GM19035 (cell line): ENCODE results near the gene PLCB1.
"Not testable (repeated sequence)": the region's sequence is repeated elsewhere in the genome, so short reads cannot be mapped to it uniquely, and the experiment has no call there.

Source experiments
- ATAC-seq: cut with Tn5 transposase; IDR thresholded peaks from one replicate; pipeline ENCODE4 v1.9.1; 2021; ENCODE audit not compliant: unreplicated experiment

Gene PLCB1

DNA sequence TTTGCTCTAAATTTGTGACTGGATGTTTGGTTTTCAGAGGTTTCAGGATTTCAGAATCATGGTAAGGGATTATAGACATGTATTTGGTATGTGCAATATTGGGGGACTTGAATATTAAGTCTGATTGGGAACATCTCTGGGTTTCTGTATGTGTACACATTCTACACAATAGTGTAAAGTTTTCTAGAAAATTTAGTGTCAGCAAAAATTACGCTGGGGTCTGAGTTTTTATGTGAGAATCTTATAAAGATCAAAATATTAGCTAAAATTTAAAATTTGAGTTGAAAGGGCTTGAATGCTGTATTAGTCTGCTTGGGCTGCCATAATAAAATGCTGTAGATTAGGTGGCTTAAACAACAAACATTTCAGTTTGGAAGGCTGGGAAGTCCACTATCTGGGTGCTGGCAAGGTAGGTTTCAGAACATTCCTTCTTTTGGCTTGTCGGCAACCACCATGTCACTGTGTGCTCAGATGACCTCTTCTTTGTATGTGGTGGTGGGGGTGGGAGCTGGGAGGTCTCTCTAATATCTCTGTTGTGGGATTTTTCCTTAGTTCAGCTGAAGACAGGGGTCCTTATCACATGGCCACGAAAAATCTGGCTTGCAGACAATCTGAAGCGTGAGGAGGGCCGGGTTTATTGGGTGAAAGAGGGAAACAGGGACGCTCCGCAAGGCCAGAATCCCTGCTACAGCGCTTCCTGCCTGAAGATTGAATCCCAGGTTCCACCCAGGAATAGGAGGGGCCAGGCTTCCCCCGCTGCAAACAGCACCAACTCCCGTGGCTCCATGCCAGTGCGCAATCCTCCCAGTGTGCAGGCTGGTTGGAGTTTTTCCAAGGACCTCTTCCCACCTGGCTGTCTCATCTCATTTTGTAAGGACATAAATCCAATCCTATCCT lies 299.7 kb downstream of the PLCB1 start:
- no peak for ATAC-seq

GRCh38 chr20:8432435-8433148 lies 300.5 kb downstream of the PLCB1 start:
- ATAC-seq = no peak

DNA sequence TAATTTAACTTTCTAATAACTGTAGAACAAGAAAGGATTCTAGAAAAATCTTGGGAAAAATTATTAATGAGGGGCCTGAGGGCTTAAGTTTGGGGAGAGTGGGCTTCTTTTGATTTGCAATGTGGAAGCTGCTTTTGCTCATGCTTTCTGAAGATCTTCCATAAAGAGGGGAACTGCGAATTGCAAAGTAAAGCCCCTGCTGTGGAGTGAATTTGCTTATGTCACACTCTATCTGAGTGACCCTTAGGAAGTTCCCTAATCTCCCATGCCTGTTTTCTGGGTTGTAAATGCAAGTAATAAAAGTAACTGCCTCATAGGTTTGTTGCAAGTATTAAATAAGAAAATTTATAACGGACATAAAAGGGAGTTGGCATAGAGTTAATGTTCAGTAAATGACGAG lies 301.2 kb downstream of the PLCB1 start:
- no peak for ATAC-seq

GRCh38 chr20:8434326-8434876 lies 302.3 kb downstream of the PLCB1 start:
- no peak for ATAC-seq

DNA sequence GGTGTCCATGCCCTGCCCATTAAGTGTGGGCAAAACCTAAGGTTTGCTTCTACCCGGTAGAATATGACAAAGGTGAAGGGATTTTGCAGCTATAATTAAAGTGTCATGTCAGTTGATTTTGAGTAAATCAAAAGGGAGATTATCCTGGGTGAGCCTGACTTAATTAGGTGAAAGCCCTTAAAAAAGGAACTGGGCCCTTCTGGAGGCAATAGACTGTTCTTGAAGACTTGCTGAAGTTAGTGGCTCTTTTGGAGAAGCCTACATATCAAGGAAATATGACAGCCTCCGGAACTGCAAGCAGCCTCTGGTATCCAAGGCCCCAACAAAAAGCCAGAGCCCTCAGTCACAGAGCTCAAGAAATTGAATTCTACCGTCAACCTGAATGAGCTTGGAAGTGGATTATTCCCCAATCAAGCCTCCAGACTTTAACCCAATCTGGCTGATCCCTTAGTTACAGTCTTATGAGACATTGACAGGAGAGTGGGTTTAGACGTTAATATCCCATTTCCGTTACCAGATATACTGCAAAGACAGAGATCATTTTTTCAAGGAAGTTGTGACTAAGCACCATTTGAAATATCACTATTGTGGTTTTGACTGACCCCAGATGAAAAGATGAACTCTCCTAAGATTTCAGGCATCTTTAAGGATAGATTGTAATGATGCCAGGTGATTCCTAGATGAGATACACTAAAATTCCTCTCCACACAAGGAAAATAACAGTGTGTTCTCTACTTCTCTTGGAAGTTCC lies 303.4 kb downstream of the PLCB1 start:
- no peak for ATAC-seq

DNA sequence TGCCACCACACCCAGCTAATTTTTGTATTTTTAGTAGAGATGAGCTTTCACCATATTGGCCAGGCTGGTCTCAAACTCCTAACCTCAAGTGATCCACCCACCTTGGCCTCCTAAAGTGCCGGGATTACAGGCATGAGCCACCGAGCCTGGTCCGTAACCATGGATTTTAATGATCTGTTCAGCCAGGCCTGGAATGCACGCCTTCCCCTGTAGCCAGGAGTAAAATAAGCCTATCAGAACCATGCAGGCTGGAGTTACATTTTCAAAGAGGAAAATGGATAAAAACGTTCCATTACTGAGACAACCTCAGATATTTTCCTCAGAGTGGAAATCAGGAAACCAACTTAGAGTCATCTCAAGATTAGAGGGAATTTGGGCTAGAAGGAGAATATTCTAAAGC lies 304.9 kb downstream of the PLCB1 start:
- ATAC-seq = not testable (repeated sequence)

DNA sequence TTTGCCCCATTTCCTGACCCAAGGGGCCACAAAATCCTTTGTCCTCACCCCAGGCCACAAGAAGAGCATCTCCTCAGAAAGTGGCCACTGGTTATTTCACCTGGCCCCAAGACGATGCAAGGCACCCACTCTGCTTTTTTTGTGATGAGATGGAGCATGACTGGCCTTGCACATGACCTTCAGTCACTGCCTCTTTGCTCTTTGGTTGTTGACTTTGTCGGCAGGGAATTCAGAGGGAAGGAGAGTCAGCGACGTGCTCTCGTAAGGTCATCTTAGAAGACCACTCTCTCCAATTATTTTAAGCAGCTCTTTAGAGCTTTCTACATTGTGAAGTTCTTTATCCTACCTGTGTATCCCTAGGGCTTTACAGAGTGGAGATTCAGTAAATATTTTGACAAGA lies 306.7 kb downstream of the PLCB1 start:
- no peak for ATAC-seq

DNA sequence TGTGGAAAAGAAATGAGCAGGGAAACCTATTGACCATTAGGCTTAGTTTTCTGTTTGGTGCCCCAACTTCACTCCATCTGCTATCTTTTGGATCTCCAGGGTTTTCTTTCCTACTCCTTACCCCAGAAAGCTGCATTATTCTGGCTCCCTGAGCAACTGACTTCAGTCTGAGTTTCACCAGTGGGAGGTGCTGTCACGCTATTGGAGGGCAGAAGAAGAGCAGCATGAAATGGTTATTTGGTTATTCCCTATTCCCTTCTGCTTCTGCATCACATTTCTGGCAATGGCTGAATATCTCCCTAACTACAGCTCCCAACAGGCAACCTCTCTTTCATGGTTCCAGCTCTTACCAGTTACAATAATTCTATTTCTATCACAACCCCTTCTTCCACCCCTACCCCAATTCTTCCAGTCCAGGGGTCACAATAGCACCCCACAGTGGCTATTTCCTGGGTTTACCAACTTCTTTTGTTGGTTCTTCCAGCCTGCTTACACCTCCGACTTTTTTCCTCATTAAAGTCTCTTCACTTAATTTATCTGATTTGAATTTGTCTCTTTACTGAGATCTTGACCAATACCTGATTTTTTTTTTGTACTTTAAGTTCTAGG lies 311.5 kb downstream of the PLCB1 start:
- ATAC-seq = no peak

GRCh38 chr20:8447262-8448120 lies 315.4 kb downstream of the PLCB1 start:
- ATAC-seq = no peak

DNA sequence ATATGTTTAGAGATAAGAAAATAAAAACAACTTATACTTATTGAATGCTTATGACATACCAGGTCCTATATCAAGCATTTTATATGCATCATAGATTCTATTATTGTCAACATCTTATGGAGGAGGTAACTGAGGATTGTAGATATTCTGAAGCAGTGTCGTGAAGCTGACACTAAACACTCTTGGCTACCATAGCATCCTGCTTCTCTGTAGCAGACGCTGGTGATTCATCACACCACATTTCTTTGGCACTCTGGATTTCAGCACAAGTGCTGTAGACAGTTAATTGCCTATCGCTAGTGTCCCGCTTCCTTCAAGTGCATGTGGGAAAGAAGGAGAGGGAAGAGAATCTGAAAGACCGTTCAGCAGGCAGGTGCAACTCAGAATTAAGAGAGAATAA lies 317.1 kb downstream of the PLCB1 start:
- no peak for ATAC-seq

- no peak for ATAC-seq
Observed at GRCh38 chr20:8454137-8454712, 322.2 kb downstream of the PLCB1 start.

- no peak for ATAC-seq
Observed at GRCh38 chr20:8456765-8457164, 324.7 kb downstream of the PLCB1 start.

DNA sequence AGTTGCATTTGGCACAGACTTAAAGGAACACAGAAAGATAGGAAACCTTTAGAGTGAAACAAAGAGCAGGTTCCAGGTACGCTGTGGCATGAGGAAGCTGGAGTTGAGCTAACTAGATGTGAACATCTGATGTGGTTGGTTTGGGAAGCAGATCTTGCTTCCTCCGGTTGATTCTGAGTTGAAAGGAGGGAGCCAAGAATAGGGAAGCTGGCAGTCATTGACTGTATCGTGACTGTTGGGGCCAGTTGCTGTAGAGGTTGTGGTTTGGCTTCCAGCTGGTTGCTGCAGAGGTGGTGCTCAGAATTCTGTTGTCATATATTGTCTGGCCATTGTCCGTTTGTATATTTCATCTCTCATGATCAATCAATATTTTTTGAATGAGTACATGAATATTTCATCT lies 325.9 kb downstream of the PLCB1 start:
- no peak for ATAC-seq

GRCh38 chr20:8461186-8461585 lies 329.1 kb downstream of the PLCB1 start:
- ATAC-seq = no peak

DNA sequence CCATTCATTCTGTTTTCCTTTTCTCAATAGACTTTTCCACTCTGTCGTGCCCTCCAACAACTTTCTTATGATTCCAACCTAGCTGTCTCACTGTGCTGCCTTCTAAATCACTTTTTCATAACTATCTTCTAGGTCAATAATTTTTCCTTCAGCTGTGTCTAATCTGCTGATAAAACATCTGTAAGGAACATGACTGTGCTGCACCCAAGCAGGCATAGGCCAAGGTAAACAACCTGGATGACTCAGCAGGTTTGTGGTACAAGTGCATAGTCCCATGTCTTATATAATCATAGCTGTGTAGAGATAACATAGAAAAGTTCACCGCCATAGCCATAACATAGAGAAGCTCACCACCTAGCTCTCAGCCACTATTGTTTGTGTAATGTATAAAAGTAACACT lies 332.3 kb downstream of the PLCB1 start:
- ATAC-seq = no peak

DNA sequence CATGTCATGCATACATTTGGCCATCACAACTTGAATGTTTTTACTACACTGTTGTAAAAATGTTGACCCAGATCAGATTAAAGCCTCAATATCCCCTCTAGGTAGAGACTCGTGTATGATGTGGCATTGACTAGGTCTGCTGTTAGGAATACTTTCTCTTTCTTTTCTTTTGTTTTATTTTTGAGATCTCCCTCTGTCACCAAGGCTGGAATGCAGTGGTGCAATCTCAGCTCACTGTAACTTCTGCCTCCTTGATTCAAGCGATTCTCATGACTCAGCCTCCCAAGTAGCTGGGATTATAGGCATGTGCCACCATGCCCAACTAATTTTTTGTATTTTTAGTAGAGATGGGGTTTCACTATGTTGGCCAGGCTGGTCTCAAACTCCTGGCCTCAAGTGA lies 334.7 kb downstream of the PLCB1 start:
- not testable (repeated sequence) for ATAC-seq

GRCh38 chr20:8470156-8470555 lies 338.1 kb downstream of the PLCB1 start:
- ATAC-seq = no peak

DNA sequence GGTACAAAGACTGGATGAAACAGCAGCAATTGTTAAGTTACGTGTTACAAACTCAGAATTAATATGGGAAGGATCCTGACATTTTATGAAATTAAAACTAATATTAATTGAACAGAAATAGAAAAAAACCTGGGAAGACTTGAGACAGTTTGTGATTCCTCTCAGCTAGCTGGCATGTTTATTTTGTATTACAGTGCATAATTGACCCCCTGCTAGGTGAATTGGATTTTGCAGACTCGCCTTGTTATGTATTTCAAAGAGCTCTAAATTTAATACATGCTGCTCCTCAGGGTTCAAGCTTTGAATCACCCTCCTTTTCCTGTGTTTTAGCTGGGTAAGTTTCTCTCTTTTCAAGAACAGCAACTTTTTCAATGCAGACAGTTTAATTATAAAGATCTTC lies 339.4 kb downstream of the PLCB1 start:
- ATAC-seq = no peak

GRCh38 chr20:8473459-8473858 lies 341.4 kb downstream of the PLCB1 start:
- ATAC-seq = no peak
